ENCODE results near the gene FUZ. TPM values are rescaled to one million over a fixed set of nuclear protein-coding genes. Genes with fewer than 3 reads are reported as not detected.
"Not testable (repeated sequence)": the region's sequence is repeated elsewhere in the genome, so short reads cannot be mapped to it uniquely, and the experiment has no call there.

The FUZ gene
- total RNA-seq, 1 donor from 2014 or later: 10.8 TPM

- no peak for DNase-seq (ENCODE audit: low spot score)
- TF ChIP-seq CTCF (IDR thresholded peaks at IDR 0.05): no peak
- Mint-ChIP-seq H3K27ac (ENCODE audit: unreplicated experiment) (no peak overlapping the region), H3K27me3 (ENCODE audit: low read depth) (no peaks in the 10 kb centered on the region), H3K9me3 (ENCODE audit: low read depth) (no peaks in the 10 kb centered on the region), H3K36me3 (ENCODE audit: low read depth) (peaks cover 11% of the 10 kb centered on the region), H3K4me3 (ENCODE audit: unreplicated experiment) (no peak overlapping the region), H3K4me1 (ENCODE audit: low read depth) (peaks cover 6% of the 10 kb centered on the region)
Observed at GRCh38 chr19:49824662-49825061, 11.6 kb upstream of the FUZ start.

- Mint-ChIP-seq H3K27me3 (ENCODE audit: low read depth) (no peaks in the 10 kb centered on the region), H3K4me3 (ENCODE audit: unreplicated experiment) (no peak overlapping the region), H3K27ac (ENCODE audit: unreplicated experiment) (no peak overlapping the region), H3K4me1 (ENCODE audit: low read depth) (peaks cover 18% of the 10 kb centered on the region), H3K36me3 (ENCODE audit: low read depth) (peaks cover 10% of the 10 kb centered on the region), H3K9me3 (ENCODE audit: low read depth) (no peaks in the 10 kb centered on the region)
- no peak for DNase-seq (ENCODE audit: low spot score)
- TF ChIP-seq CTCF (IDR thresholded peaks at IDR 0.05): no peak
Observed at GRCh38 chr19:49823472-49823871, 10.4 kb upstream of the FUZ start.

GRCh38 chr19:49820125-49820524 lies 7.0 kb upstream of the FUZ start:
- no peak overlapping the region for H3K4me3 Mint-ChIP-seq (ENCODE audit: unreplicated experiment)
- H3K4me1 Mint-ChIP-seq (ENCODE audit: low read depth): peaks cover 21% of the 10 kb centered on the region
- H3K27ac Mint-ChIP-seq (ENCODE audit: unreplicated experiment): no peak overlapping the region
- TF ChIP-seq CTCF (IDR thresholded peaks at IDR 0.05): no peak
- peaks cover 4% of the 10 kb centered on the region for H3K36me3 Mint-ChIP-seq (ENCODE audit: low read depth)
- no peaks in the 10 kb centered on the region for H3K9me3 Mint-ChIP-seq (ENCODE audit: low read depth)
- H3K27me3 Mint-ChIP-seq (ENCODE audit: low read depth): no peaks in the 10 kb centered on the region
- DNase-seq (ENCODE audit: low spot score): no peak

- H3K27me3 Mint-ChIP-seq (ENCODE audit: low read depth); DNase-seq (ENCODE audit: low spot score); H3K9me3 Mint-ChIP-seq (ENCODE audit: low read depth); H3K36me3 Mint-ChIP-seq (ENCODE audit: low read depth): not testable (repeated sequence)
- Mint-ChIP-seq H3K4me3 (ENCODE audit: unreplicated experiment) (peak overlapping the region; percentile 97), H3K4me1 (ENCODE audit: low read depth) (peaks cover 22% of the 10 kb centered on the region), H3K27ac (ENCODE audit: unreplicated experiment) (peak overlapping the region; percentile 74)
Observed at GRCh38 chr19:49819452-49820115, 6.5 kb upstream of the FUZ start.

GRCh38 chr19:49818649-49819370 lies 5.7 kb upstream of the FUZ start:
- DNase-seq (ENCODE audit: low spot score): no peak
- H3K27ac Mint-ChIP-seq (ENCODE audit: unreplicated experiment): peak overlapping the region; percentile 91
- H3K4me3 Mint-ChIP-seq (ENCODE audit: unreplicated experiment): peak overlapping the region; percentile 97
- no peaks in the 10 kb centered on the region for H3K9me3 Mint-ChIP-seq (ENCODE audit: low read depth)
- no peak for TF ChIP-seq CTCF (IDR thresholded peaks at IDR 0.05)
- peaks cover 30% of the 10 kb centered on the region for H3K4me1 Mint-ChIP-seq (ENCODE audit: low read depth)
- H3K36me3 Mint-ChIP-seq (ENCODE audit: low read depth): peaks cover 4% of the 10 kb centered on the region
- H3K27me3 Mint-ChIP-seq (ENCODE audit: low read depth): no peaks in the 10 kb centered on the region
